ENCODE measurements around the gene NELFB.

The NELFB gene

GRCh38 chr9:137268538-137269201 is 13.5 kb downstream of the NELFB start:
- no peak for DNase-seq

- DNase-seq = peak; percentile 24
Measured at GRCh38 chr9:137269231-137269772, 14.2 kb downstream of the NELFB start.

GRCh38 chr9:137270929-137271695 is 16.0 kb downstream of the NELFB start:
- DNase-seq = peak; percentile 26

- no peak for DNase-seq
Measured at GRCh38 chr9:137271696-137272076, 16.6 kb downstream of the NELFB start.

- peak; percentile 19 for DNase-seq
Measured at GRCh38 chr9:137272241-137273094, 17.3 kb downstream of the NELFB start.

GRCh38 chr9:137273095-137273490 is 18.0 kb downstream of the NELFB start:
- DNase-seq = peak; percentile 20

- DNase-seq = peak; percentile 18
Measured at GRCh38 chr9:137273611-137274320, 18.6 kb downstream of the NELFB start.

GRCh38 chr9:137275203-137275587 is 20.1 kb downstream of the NELFB start:
- no peak for DNase-seq

GRCh38 chr9:137275588-137276472 is 20.7 kb downstream of the NELFB start:
- DNase-seq = peak; percentile 30

- peak; percentile 86 for DNase-seq
Measured at GRCh38 chr9:137276473-137277328, 21.6 kb downstream of the NELFB start.

- DNase-seq = peak; percentile 73
Measured at GRCh38 chr9:137277329-137278041, 22.4 kb downstream of the NELFB start, which contains the start of gene TOR4A. Gene TOR4A (plus strand): TSS chr9:137277726. CDS start chr9:137278690, 964 bp downstream.

- DNase-seq = peak; percentile 40
Measured at GRCh38 chr9:137278061-137278701, 23.1 kb downstream of the NELFB start.

GRCh38 chr9:137278721-137279711 is 23.9 kb downstream of the NELFB start:
- no peak for DNase-seq

GRCh38 chr9:137279741-137280473 is 24.8 kb downstream of the NELFB start:
- DNase-seq = no peak

- no peak for DNase-seq
Measured at GRCh38 chr9:137280474-137281344, 25.6 kb downstream of the NELFB start.

Measured in right hindlimb (tissue), 1 donor.